GM23338 (cell line): ENCODE results near the gene SLFN5. TPM values are rescaled to one million over a fixed set of nuclear protein-coding genes. Genes with fewer than 3 reads are reported as not detected.

Experiments used
- ATAC-seq: fragments of 200-7000 bp; cut with Tn5 transposase; 3 replicates; pipeline ENCODE4 v1.9.1; 2020
- DNase-seq: peaks from one replicate; pipeline ENCODE4 v3.0.0-alpha.2; 2015; ENCODE audit warnings: low spot score
- H2AFZ ChIP-seq: fragments of 200-600 bp; sonication (generic); 2 replicates; pipeline ENCODE4 v1.8.0; 2016; ENCODE audit warnings: antibody characterized with exemption, mild to moderate bottlenecking, moderate library complexity
- H3F3A ChIP-seq: fragments of 200-600 bp; sonication (generic); replicated peaks from 2 replicates; pipeline ENCODE4 v1.8.0; 2017; ENCODE audit warnings: antibody characterized with exemption, mixed run types, low read depth
- H3K27ac ChIP-seq: fragments of 200-600 bp; sonication (generic); 2 replicates; pipeline ENCODE4 v1.6.1; 2016; ENCODE audit warnings: low read depth
- H3K27me3 ChIP-seq: fragments of 200-600 bp; sonication (generic); 2 replicates; pipeline ENCODE4 v1.8.0; 2016; ENCODE audit warnings: mild to moderate bottlenecking, mixed run types, moderate library complexity; ENCODE audit not compliant: insufficient read depth
- H3K36me3 ChIP-seq: fragments of 200-600 bp; sonication (generic); 2 replicates; pipeline ENCODE4 v1.8.0; 2016; ENCODE audit warnings: mild to moderate bottlenecking; ENCODE audit not compliant: insufficient read depth
- H3K4me1 ChIP-seq: fragments of 200-600 bp; sonication (generic); 2 replicates; pipeline ENCODE4 v1.8.0; 2016; ENCODE audit warnings: mild to moderate bottlenecking, moderate library complexity; ENCODE audit not compliant: insufficient read depth
- H3K4me2 ChIP-seq: fragments of 200-600 bp; sonication (generic); 2 replicates; pipeline ENCODE4 v1.7.1; 2017; ENCODE audit warnings: mixed run types
- H3K4me3 ChIP-seq: fragments of 200-600 bp; sonication (generic); 2 replicates; pipeline ENCODE4 v1.6.1; 2016; ENCODE audit warnings: mixed run types
- H3K79me2 ChIP-seq: fragments of 200-600 bp; sonication (generic); replicated peaks from 2 replicates; pipeline ENCODE4 v1.8.0; 2017; ENCODE audit warnings: mild to moderate bottlenecking; ENCODE audit not compliant: insufficient read depth
- H3K9me2 ChIP-seq: fragments of 200-600 bp; sonication (generic); 2 replicates; pipeline ENCODE4 v1.8.0; 2017; ENCODE audit not compliant: insufficient read depth
- H4K20me1 ChIP-seq: fragments of 200-600 bp; sonication (generic); replicated peaks from 2 replicates; pipeline ENCODE4 v1.8.0; 2017; ENCODE audit warnings: mild to moderate bottlenecking; ENCODE audit not compliant: insufficient read depth
- H3K27ac Mint-ChIP-seq: 2 replicates; pipeline ENCODE4 v1.8.0; 2020; ENCODE audit warnings: inconsistent platforms, mild to moderate bottlenecking, moderate library complexity, mixed read lengths
- H3K27me3 Mint-ChIP-seq: 3 replicates; pipeline ENCODE4 v1.8.0; 2022; ENCODE audit warnings: low read depth, mild to moderate bottlenecking, moderate library complexity, mixed read lengths, inconsistent platforms; ENCODE audit not compliant: insufficient read depth, poor library complexity
- H3K36me3 Mint-ChIP-seq: 3 replicates; pipeline ENCODE4 v1.8.0; 2021; ENCODE audit warnings: low read depth, mild to moderate bottlenecking, inconsistent platforms, moderate library complexity, mixed read lengths
- H3K4me1 Mint-ChIP-seq: 3 replicates; pipeline ENCODE4 v1.8.0; 2020; ENCODE audit warnings: mild to moderate bottlenecking, inconsistent platforms, mixed read lengths
- H3K4me3 Mint-ChIP-seq: 3 replicates; pipeline ENCODE4 v1.8.0; 2021; ENCODE audit warnings: moderate library complexity, mild to moderate bottlenecking, inconsistent platforms, mixed read lengths
- H3K9me3 Mint-ChIP-seq: 3 replicates; pipeline ENCODE4 v1.8.0; 2020; ENCODE audit warnings: moderate library complexity, mild to moderate bottlenecking, inconsistent platforms, mixed read lengths
- CREB1 ChIP-seq: fragments of 250-450 bp; sonication (Bioruptor Pico); IDR thresholded peaks from 2 replicates; pipeline ENCODE4 v1.5.0; 2020; ENCODE audit warnings: low read depth, mild to moderate bottlenecking, moderate library complexity
- EZH2 ChIP-seq: fragments of 200-600 bp; sonication (generic); IDR thresholded peaks from one replicate; pipeline ENCODE4 v1.8.0; 2017; ENCODE audit warnings: antibody characterized with exemption, mild to moderate bottlenecking, low read depth; ENCODE audit not compliant: unreplicated experiment
- EZH2phosphoT487 ChIP-seq: fragments of 200-600 bp; sonication (generic); IDR thresholded peaks from one replicate; pipeline ENCODE4 v1.8.1; 2018; ENCODE audit warnings: antibody characterized with exemption; ENCODE audit not compliant: unreplicated experiment
- NANOG ChIP-seq: IDR thresholded peaks from 2 replicates; pipeline ENCODE4 v1.6.1; 2016; ENCODE audit warnings: antibody characterized with exemption, borderline replicate concordance
- POLR2AphosphoS5 ChIP-seq: IDR thresholded peaks from 2 replicates; pipeline ENCODE4 v1.6.1; 2016; ENCODE audit warnings: antibody characterized with exemption, low read depth
- STAT1 ChIP-seq: IDR thresholded peaks from one replicate; pipeline ENCODE4 v1.6.1; 2016; ENCODE audit warnings: antibody characterized with exemption; ENCODE audit not compliant: unreplicated experiment
- ZNF114 ChIP-seq: fragments of 250-450 bp; sonication (Bioruptor Pico); IDR thresholded peaks from 2 replicates; pipeline ENCODE4 v1.5.0; 2020; ENCODE audit warnings: mild to moderate bottlenecking, moderate library complexity
- ZNF331 ChIP-seq: fragments of 250-450 bp; sonication (Bioruptor Pico); IDR thresholded peaks from 2 replicates; pipeline ENCODE4 v1.5.0; 2020; ENCODE audit warnings: low read depth, mild to moderate bottlenecking, moderate library complexity
- polyA plus RNA-seq: library from polyadenylated mRNA; unstranded; fragments of >200 nt; fragmentation: Nextera tagmentation; extraction: Ambion mirVana; gene quantifications from 2 replicates; pipeline ENCODE4 v1.2.1, GENCODE V29; 2016
- total RNA-seq: library from RNA; depleted of rRNA; stranded (reverse); fragments of >200 nt; shearing (Covaris generic); gene quantifications from 2 replicates; pipeline ENCODE4 v1.2.3, GENCODE V29; 2014
- TF ChIP-seq, protein P1 (sequence below), 2 experiments: fragments of 200-600 bp in 1 of 2; sonication (generic) in 1 of 2; conservative IDR thresholded peaks; 2 replicates each; pipeline versions ENCODE4 v1.5.1 to v1.6.1; 2016 to 2017; ENCODE audit warnings: antibody characterized with exemption in 2 of 2, low read depth in 2 of 2, mild to moderate bottlenecking in 2 of 2, moderate library complexity in 1 of 2
- TF ChIP-seq, protein P2 (sequence below): IDR thresholded peaks from 2 replicates; pipeline ENCODE4 v1.6.1; 2016; ENCODE audit warnings: antibody characterized with exemption
- TF ChIP-seq, protein P3 (sequence below): IDR thresholded peaks from one replicate; pipeline ENCODE4 v1.6.1; 2018; ENCODE audit warnings: antibody characterized with exemption; ENCODE audit not compliant: unreplicated experiment

The SLFN5 gene
- total and polyA plus RNA-seq, 2 experiments from 2014 or later: 1.4 to 6.4 TPM

DNA sequence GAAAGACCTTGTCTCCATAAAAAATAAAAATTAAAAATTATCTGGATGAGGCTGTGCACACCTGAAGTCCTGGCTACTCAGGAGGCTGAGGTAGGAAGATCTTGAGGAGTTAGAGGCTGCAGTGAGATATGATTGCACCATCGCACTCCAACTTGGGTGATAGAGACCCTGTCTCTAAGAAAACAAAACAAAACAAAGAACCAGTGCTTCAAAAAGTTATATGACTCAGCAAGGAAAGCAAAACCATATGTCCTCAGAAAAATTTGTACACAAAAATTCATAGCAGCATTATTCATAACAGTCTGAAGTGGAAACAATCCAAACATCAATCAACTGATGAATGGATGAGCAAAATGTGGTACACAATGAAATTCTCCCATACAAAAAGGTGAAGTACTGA, 48.9 kb downstream of the SLFN5 start (continued):
- TF ChIP-seq, protein P1, sequence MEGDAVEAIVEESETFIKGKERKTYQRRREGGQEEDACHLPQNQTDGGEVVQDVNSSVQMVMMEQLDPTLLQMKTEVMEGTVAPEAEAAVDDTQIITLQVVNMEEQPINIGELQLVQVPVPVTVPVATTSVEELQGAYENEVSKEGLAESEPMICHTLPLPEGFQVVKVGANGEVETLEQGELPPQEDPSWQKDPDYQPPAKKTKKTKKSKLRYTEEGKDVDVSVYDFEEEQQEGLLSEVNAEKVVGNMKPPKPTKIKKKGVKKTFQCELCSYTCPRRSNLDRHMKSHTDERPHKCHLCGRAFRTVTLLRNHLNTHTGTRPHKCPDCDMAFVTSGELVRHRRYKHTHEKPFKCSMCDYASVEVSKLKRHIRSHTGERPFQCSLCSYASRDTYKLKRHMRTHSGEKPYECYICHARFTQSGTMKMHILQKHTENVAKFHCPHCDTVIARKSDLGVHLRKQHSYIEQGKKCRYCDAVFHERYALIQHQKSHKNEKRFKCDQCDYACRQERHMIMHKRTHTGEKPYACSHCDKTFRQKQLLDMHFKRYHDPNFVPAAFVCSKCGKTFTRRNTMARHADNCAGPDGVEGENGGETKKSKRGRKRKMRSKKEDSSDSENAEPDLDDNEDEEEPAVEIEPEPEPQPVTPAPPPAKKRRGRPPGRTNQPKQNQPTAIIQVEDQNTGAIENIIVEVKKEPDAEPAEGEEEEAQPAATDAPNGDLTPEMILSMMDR (conservative IDR thresholded peaks at IDR 0.05; ENCODE audit: low read depth in 2 of 2): no peak
- TF ChIP-seq ZNF331 (CRISPR knock-in tag): no peak
- TF ChIP-seq, protein P2, sequence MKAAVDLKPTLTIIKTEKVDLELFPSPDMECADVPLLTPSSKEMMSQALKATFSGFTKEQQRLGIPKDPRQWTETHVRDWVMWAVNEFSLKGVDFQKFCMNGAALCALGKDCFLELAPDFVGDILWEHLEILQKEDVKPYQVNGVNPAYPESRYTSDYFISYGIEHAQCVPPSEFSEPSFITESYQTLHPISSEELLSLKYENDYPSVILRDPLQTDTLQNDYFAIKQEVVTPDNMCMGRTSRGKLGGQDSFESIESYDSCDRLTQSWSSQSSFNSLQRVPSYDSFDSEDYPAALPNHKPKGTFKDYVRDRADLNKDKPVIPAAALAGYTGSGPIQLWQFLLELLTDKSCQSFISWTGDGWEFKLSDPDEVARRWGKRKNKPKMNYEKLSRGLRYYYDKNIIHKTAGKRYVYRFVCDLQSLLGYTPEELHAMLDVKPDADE: no peak
- TF ChIP-seq, protein P3, sequence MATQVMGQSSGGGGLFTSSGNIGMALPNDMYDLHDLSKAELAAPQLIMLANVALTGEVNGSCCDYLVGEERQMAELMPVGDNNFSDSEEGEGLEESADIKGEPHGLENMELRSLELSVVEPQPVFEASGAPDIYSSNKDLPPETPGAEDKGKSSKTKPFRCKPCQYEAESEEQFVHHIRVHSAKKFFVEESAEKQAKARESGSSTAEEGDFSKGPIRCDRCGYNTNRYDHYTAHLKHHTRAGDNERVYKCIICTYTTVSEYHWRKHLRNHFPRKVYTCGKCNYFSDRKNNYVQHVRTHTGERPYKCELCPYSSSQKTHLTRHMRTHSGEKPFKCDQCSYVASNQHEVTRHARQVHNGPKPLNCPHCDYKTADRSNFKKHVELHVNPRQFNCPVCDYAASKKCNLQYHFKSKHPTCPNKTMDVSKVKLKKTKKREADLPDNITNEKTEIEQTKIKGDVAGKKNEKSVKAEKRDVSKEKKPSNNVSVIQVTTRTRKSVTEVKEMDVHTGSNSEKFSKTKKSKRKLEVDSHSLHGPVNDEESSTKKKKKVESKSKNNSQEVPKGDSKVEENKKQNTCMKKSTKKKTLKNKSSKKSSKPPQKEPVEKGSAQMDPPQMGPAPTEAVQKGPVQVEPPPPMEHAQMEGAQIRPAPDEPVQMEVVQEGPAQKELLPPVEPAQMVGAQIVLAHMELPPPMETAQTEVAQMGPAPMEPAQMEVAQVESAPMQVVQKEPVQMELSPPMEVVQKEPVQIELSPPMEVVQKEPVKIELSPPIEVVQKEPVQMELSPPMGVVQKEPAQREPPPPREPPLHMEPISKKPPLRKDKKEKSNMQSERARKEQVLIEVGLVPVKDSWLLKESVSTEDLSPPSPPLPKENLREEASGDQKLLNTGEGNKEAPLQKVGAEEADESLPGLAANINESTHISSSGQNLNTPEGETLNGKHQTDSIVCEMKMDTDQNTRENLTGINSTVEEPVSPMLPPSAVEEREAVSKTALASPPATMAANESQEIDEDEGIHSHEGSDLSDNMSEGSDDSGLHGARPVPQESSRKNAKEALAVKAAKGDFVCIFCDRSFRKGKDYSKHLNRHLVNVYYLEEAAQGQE: no peak
- no peak for TF ChIP-seq POLR2AphosphoS5
- TF ChIP-seq CREB1 (CRISPR knock-in tag): no peak
- no peak for TF ChIP-seq EZH2

DNA sequence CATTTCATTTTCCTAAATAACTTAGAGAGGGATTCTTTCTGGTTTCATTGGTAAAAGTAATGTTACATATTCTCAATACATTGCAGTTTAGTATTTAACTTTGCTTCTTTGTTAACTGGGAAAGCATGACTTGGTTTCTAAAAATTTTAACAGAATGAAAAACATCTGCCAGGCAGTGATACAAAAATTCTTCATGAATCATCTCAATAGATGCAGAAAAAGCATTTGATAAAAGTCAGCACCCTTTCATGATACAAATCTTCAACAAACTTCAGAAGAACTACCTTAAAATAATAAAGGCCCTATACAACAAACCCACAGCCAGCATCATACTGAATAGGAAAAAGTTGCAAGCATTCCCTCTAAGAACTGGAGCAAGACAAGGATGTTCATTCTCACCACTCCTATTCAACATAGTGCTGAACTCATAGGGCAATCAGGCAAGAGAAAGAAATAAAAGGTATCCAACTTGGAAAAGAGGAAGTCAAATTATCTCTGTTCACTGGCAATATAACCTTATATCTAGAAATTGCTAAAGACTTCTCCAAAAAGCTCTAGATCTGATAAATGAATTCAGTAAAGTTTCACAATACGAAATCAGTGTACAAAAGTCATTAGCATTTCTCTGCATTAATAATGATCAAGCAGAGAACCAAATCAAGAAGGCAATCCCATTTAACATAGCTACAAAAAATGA, 50.4 kb downstream of the SLFN5 start:
- Histone ChIP-seq H3K27me3 (peaks cover 9% of the 10 kb centered on the region; the same call in 1 of the 2 replicates), H3F3A (no peaks in the 10 kb centered on the region), H3K4me3 (no peak overlapping the region), H3K27ac (no peak overlapping the region), H2AFZ (no peak overlapping the region), H4K20me1 (no peaks in the 10 kb centered on the region), H3K9me2 (no peaks in the 10 kb centered on the region), H3K4me1 (no peaks in the 10 kb centered on the region), H3K79me2 (no peaks in the 10 kb centered on the region), H3K4me2 (no peak overlapping the region), H3K36me3 (no peaks in the 10 kb centered on the region)
- H3K4me1 Mint-ChIP-seq: no peaks in the 10 kb centered on the region
- H3K27me3 Mint-ChIP-seq: peaks cover 2% of the 10 kb centered on the region
- H3K36me3 Mint-ChIP-seq: peaks cover 9% of the 10 kb centered on the region
- no peak overlapping the region for H3K27ac Mint-ChIP-seq
- no peak overlapping the region for H3K4me3 Mint-ChIP-seq
- H3K9me3 Mint-ChIP-seq: peaks cover 23% of the 10 kb centered on the region
- no peak for DNase-seq
- no peak for ATAC-seq
- TF ChIP-seq ZNF331 (CRISPR knock-in tag) (no peak), NANOG (no peak), EZH2phosphoT487 (no peak), POLR2AphosphoS5 (no peak), ZNF114 (no peak), STAT1 (no peak)
- TF ChIP-seq, protein P1 (conservative IDR thresholded peaks at IDR 0.05; ENCODE audit: low read depth in 2 of 2): no peak
